OCI-LY1 (cell line): ENCODE data around the gene DNAH11.

Experiments
- H2AFZ ChIP-seq: fragments of 200-600 bp; sonication (generic), shearing (Covaris generic); 2 replicates; pipeline ENCODE4 v1.6.0; 2014; ENCODE audit warnings: antibody characterized with exemption, mild to moderate bottlenecking, low read length
- H3F3A ChIP-seq: fragments of 200-600 bp; sonication (generic), shearing (Covaris generic); 2 replicates; pipeline ENCODE4 v1.6.0; 2014; ENCODE audit warnings: mild to moderate bottlenecking, antibody characterized with exemption, low read length, moderate library complexity; ENCODE audit not compliant: insufficient read depth
- H3K27ac ChIP-seq: fragments of 200-600 bp; sonication (generic); 2 replicates; pipeline ENCODE4 v1.5.1; 2014; ENCODE audit warnings: low read length, mixed run types, mild to moderate bottlenecking, low read depth; ENCODE audit not compliant: poor library complexity, severe bottlenecking
- H3K27me3 ChIP-seq: fragments of 200-600 bp; sonication (generic); 2 replicates; pipeline ENCODE4 v1.6.0; 2014; ENCODE audit warnings: antibody characterized with exemption, mild to moderate bottlenecking, low read length, moderate library complexity; ENCODE audit not compliant: insufficient read depth
- H3K36me3 ChIP-seq: fragments of 200-600 bp; sonication (generic); 2 replicates; pipeline ENCODE4 v1.6.1; 2014; ENCODE audit warnings: mild to moderate bottlenecking, antibody characterized with exemption, low read length, moderate library complexity, mixed read lengths; ENCODE audit not compliant: insufficient read depth
- H3K4me1 ChIP-seq: fragments of 200-600 bp; sonication (generic); 2 replicates; pipeline ENCODE4 v1.5.1; 2014; ENCODE audit warnings: mild to moderate bottlenecking, low read length, moderate library complexity; ENCODE audit not compliant: insufficient read depth, severe bottlenecking
- H3K4me2 ChIP-seq: fragments of 200-600 bp; sonication (generic), shearing (Covaris generic); 2 replicates; pipeline ENCODE4 v1.6.1; 2014; ENCODE audit warnings: low read length
- H3K4me3 ChIP-seq: fragments of 200-600 bp; sonication (generic); 2 replicates; pipeline ENCODE4 v1.5.1; 2014; ENCODE audit warnings: low read length, low read depth, mild to moderate bottlenecking, mixed read lengths; ENCODE audit not compliant: poor library complexity, severe bottlenecking
- H3K79me2 ChIP-seq: fragments of 200-600 bp; shearing (Covaris generic); 2 replicates; pipeline ENCODE4 v1.6.1; 2016; ENCODE audit warnings: mixed run types, low read length, mixed read lengths; ENCODE audit not compliant: insufficient read depth
- H3K9ac ChIP-seq: fragments of 200-600 bp; sonication (generic), shearing (Covaris generic); 2 replicates; pipeline ENCODE4 v1.6.1; 2014; ENCODE audit warnings: mild to moderate bottlenecking, low read length, mixed read lengths
- H3K9me2 ChIP-seq: fragments of 200-600 bp; sonication (generic), shearing (Covaris generic); 2 replicates; pipeline ENCODE4 v1.6.1; 2014; ENCODE audit warnings: low read depth, mild to moderate bottlenecking, low read length, mixed read lengths
- H3K9me3 ChIP-seq: fragments of 200-600 bp; shearing (Covaris generic); 2 replicates; pipeline ENCODE4 v1.6.1; 2014; ENCODE audit warnings: low read length, mixed read lengths
- H4K20me1 ChIP-seq: fragments of 200-600 bp; sonication (generic), shearing (Covaris generic); 2 replicates; pipeline ENCODE4 v1.6.0; 2016; ENCODE audit warnings: mild to moderate bottlenecking, low read length; ENCODE audit not compliant: insufficient read depth
- CTCF ChIP-seq: fragments of 200-600 bp; sonication (generic), shearing (Covaris generic); IDR thresholded peaks from 2 replicates; pipeline ENCODE4 v1.5.1; 2017; ENCODE audit warnings: mild to moderate bottlenecking, antibody characterized with exemption, low read length, moderate library complexity, mixed read lengths
- EZH2 ChIP-seq: fragments of 200-600 bp; sonication (generic), shearing (Covaris generic); IDR thresholded peaks from 2 replicates; pipeline ENCODE4 v1.8.0; 2017; ENCODE audit warnings: borderline replicate concordance, mixed run types, mild to moderate bottlenecking, antibody characterized with exemption, low read length, moderate library complexity, mixed read lengths

DNAH11 gene

GRCh38 chr7:21608465-21608864 lies 65.6 kb downstream of the DNAH11 start:
- H3K79me2 ChIP-seq, result no peaks in the 10 kb centered on the region
- H4K20me1 ChIP-seq, result no peaks in the 10 kb centered on the region
- no peaks in the 10 kb centered on the region for H3F3A ChIP-seq
- H3K9me2 ChIP-seq, result no peaks in the 10 kb centered on the region
- no peaks in the 10 kb centered on the region for H3K27me3 ChIP-seq
- no peaks in the 10 kb centered on the region for H3K36me3 ChIP-seq
- no peak overlapping the region for H3K27ac ChIP-seq
- H3K9ac ChIP-seq, result no peak overlapping the region
- H3K9me3 ChIP-seq, result no peaks in the 10 kb centered on the region
- H3K4me1 ChIP-seq, result no peaks in the 10 kb centered on the region
- no peak for TF ChIP-seq EZH2
- no peak for TF ChIP-seq CTCF
- H2AFZ ChIP-seq, result no peak overlapping the region
- H3K4me3 ChIP-seq, result no peak overlapping the region
- no peak overlapping the region for H3K4me2 ChIP-seq

GRCh38 chr7:21611129-21611528 lies 68.3 kb downstream of the DNAH11 start:
- no peak for TF ChIP-seq CTCF
- TF ChIP-seq EZH2, result no peak
- no peaks in the 10 kb centered on the region for H3K36me3 ChIP-seq
- no peaks in the 10 kb centered on the region for H4K20me1 ChIP-seq
- no peak overlapping the region for H3K4me2 ChIP-seq
- H2AFZ ChIP-seq, result no peak overlapping the region
- H3K9ac ChIP-seq, result no peak overlapping the region
- H3K27me3 ChIP-seq, result no peaks in the 10 kb centered on the region
- no peaks in the 10 kb centered on the region for H3F3A ChIP-seq
- H3K79me2 ChIP-seq, result no peaks in the 10 kb centered on the region
- no peak overlapping the region for H3K27ac ChIP-seq
- H3K9me2 ChIP-seq, result no peaks in the 10 kb centered on the region
- no peak overlapping the region for H3K4me3 ChIP-seq
- H3K4me1 ChIP-seq, result no peaks in the 10 kb centered on the region
- H3K9me3 ChIP-seq, result no peaks in the 10 kb centered on the region

DNA sequence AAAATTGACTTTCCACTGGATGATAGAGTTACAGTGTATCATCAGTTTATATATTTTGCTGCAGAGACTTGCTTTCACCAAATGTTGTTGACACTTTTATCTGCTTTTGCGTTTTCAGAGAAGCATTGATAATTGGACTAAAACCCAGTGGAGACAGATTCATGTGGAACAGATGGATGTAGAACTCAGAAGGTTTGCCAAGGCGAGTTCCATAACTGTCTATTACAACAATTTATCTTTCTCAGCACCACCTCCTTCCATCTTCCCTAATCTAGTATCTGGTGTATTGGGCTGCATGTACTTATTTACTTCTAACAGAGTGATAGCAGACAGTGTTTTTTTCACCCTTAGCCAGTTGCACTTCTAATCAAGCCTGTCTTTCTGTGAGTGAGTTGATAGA lies 73.3 kb downstream of the DNAH11 start:
- Histone ChIP-seq H3K9me3 (no peaks in the 10 kb centered on the region), H3F3A (no peaks in the 10 kb centered on the region), H4K20me1 (no peaks in the 10 kb centered on the region), H3K4me1 (no peaks in the 10 kb centered on the region), H3K9me2 (no peaks in the 10 kb centered on the region), H3K9ac (no peak overlapping the region), H3K36me3 (no peaks in the 10 kb centered on the region), H3K79me2 (no peaks in the 10 kb centered on the region), H3K4me3 (no peak overlapping the region), H3K27me3 (no peaks in the 10 kb centered on the region), H3K4me2 (no peak overlapping the region), H3K27ac (no peak overlapping the region), H2AFZ (no peak overlapping the region)
- TF ChIP-seq CTCF (no peak), EZH2 (no peak)
